Upper lobe of left lung (tissue), 6 donors: ENCODE data around the gene ENDOV. TPM values are rescaled to one million over a fixed set of nuclear protein-coding genes. Genes with fewer than 3 reads are reported as not detected.

Experiments
- ATAC-seq, 2 donors: fragments of 200-7000 bp; cut with Tn5 transposase; one replicate each; pipeline ENCODE4 v1.9.1; 2022; ENCODE audit warnings: mild to moderate bottlenecking in 2 of 2, moderate library complexity in 2 of 2; ENCODE audit not compliant: low FRiP score in 2 of 2
- DNase-seq, 2 donors: peaks; one replicate each; pipeline ENCODE4 v3.0.0-alpha.2; 2019 to 2020
- H3K27ac ChIP-seq, 4 donors: fragments of 200-600 bp; sonication (generic); one replicate each; pipeline ENCODE4 v1.5.1; 2016 to 2019
- H3K27me3 ChIP-seq, 4 donors: fragments of 200-600 bp; sonication (generic); one replicate each; pipeline ENCODE4 v1.5.1; 2017 to 2019
- H3K36me3 ChIP-seq, 4 donors: fragments of 200-600 bp; sonication (generic); one replicate each; pipeline ENCODE4 v1.5.1; 2016 to 2019
- H3K4me1 ChIP-seq, 4 donors: fragments of 200-600 bp; sonication (generic); one replicate each; pipeline ENCODE4 v1.5.1; 2018 to 2019
- H3K4me3 ChIP-seq, 4 donors: fragments of 200-600 bp; sonication (generic); one replicate each; pipeline ENCODE4 v1.5.1; 2017 to 2019; ENCODE audit warnings: mild to moderate bottlenecking in 2 of 4, moderate library complexity in 1 of 4
- H3K9me3 ChIP-seq, 4 donors: fragments of 200-600 bp; sonication (generic); one replicate each; pipeline ENCODE4 v1.5.1; 2018 to 2019
- EP300 ChIP-seq, 4 donors: sonication (generic); formaldehyde crosslinking; IDR thresholded peaks; one replicate each; pipeline ENCODE4 v1.5.1; 2017; ENCODE audit warnings: antibody characterized with exemption in 4 of 4, control low read depth in 2 of 4
- POLR2A ChIP-seq, 4 donors: fragments of 450-650 bp; IDR thresholded peaks; one replicate each; pipeline ENCODE4 v1.5.1; 2016 to 2017; ENCODE audit warnings: antibody characterized with exemption in 4 of 4, mild to moderate bottlenecking in 2 of 4
- POLR2AphosphoS5 ChIP-seq, 2 donors: sonication (generic); formaldehyde crosslinking; IDR thresholded peaks; one replicate each; pipeline ENCODE4 v1.5.1; 2017; ENCODE audit warnings: antibody characterized with exemption in 2 of 2
- WGBS, 2 donors: methylation state at CpG; one replicate each; pipeline ENCODE4 v1.1.5; 2017 to 2018; 5-methylcytosine and 5-hydroxymethylcytosine counted together
- total RNA-seq, 6 donors: library from RNA; depleted of rRNA in 4 of 6; stranded (reverse); fragments of >200 nt in 4 of 6; gene quantifications; one replicate each; pipeline versions ENCODE4 v1.1.0 to v1.2.1, GENCODE V29; 2016 to 2021
- TF ChIP-seq, protein P1 (sequence below), 6 experiments: fragments of 450-650 bp in 4 of 6; fragments of 200-600 bp in 2 of 6; sonication (generic) in 2 of 6; IDR thresholded peaks; one replicate each; pipeline ENCODE4 v1.5.1; 2016 to 2019; ENCODE audit warnings: antibody characterized with exemption in 6 of 6
- donor health status: DM: no; HTN: no; CAD: no; lungs with moderate emphysema.
- donor health status: DM: no; HTN: yes; CAD: no; lungs with severe emphysema.

The ENDOV gene
- total RNA-seq, 6 donors from 2014 or later = 16.7 to 93.2 (median 25.6) TPM

DNA sequence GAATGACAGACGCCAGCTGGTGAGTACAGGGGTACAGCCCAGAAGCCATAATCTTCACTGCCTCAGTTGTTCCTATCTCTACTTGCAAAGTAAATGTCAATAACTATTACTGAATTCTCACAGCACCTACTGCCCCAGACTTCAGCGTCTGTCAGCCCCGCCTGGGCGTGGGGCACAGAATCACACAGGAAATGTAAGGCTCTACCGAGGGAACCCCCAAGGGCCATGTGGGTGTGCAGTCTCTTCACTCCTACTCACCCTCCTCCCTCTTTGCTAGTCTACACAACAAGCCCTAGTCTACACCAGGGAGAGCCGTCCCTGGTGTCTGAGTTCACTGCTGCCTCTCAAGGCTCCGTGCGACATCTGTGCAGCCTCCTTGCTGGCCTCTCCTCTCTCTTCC, 57.0 kb downstream of the ENDOV start:
- Histone ChIP-seq H3K9me3 (no peaks in the 10 kb centered on the region), H3K36me3 (no peaks in the 10 kb centered on the region), H3K4me3 (no peak overlapping the region), H3K4me1 (peaks cover 23 to 29% (median 25%) of the 10 kb centered on the region in 4 donors), H3K27ac (no peak overlapping the region), H3K27me3 (peaks cover 2 to 43% (median 28%) of the 10 kb centered on the region in 4 donors)
- ATAC-seq (no peak), DNase-seq (no peak)
- 80 to 82% methylated on average over 8 of the region's 8 CpGs for WGBS, 2 donors
- TF ChIP-seq POLR2AphosphoS5 (IDR thresholded peaks at IDR 0.05) = no peak
- TF ChIP-seq EP300 (IDR thresholded peaks at IDR 0.05) = no peak
- TF ChIP-seq, protein P1, sequence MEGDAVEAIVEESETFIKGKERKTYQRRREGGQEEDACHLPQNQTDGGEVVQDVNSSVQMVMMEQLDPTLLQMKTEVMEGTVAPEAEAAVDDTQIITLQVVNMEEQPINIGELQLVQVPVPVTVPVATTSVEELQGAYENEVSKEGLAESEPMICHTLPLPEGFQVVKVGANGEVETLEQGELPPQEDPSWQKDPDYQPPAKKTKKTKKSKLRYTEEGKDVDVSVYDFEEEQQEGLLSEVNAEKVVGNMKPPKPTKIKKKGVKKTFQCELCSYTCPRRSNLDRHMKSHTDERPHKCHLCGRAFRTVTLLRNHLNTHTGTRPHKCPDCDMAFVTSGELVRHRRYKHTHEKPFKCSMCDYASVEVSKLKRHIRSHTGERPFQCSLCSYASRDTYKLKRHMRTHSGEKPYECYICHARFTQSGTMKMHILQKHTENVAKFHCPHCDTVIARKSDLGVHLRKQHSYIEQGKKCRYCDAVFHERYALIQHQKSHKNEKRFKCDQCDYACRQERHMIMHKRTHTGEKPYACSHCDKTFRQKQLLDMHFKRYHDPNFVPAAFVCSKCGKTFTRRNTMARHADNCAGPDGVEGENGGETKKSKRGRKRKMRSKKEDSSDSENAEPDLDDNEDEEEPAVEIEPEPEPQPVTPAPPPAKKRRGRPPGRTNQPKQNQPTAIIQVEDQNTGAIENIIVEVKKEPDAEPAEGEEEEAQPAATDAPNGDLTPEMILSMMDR (IDR thresholded peaks at IDR 0.05) = no peak
- no peak for TF ChIP-seq POLR2A (IDR thresholded peaks at IDR 0.05)

DNA sequence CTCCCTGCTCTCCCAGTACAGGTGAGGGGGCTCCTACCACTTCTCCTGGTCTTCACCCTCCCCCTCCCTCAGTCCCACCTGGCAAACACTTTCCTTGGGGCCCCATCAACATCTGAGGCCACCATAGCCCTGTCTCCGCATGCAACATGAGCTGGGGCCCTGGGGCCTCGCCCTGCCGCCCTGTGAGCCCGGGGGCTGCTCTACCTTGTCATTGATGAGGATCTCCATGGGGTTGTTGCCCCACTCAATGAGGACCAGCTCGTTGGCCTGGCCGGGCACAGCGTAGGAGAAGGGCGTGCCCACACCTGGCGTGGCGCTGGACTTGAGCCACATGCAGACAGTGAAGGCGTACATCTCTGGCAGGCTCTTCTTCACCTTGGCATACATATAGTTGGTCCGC, 58.0 kb downstream of the ENDOV start:
- peaks cover 2 to 53% (median 38%) of the 10 kb centered on the region in 4 donors for H3K27me3 ChIP-seq
- DNase-seq = peak in 1 of 2 donors; percentile 68
- TF ChIP-seq POLR2A (IDR thresholded peaks at IDR 0.05) = no peak
- TF ChIP-seq EP300 (IDR thresholded peaks at IDR 0.05) = no peak
- TF ChIP-seq, protein P1 (IDR thresholded peaks at IDR 0.05) = no peak
- TF ChIP-seq POLR2AphosphoS5 (IDR thresholded peaks at IDR 0.05) = no peak
- H3K36me3 ChIP-seq = no peaks in the 10 kb centered on the region
- H3K4me1 ChIP-seq = peaks cover 33 to 40% (median 35%) of the 10 kb centered on the region in 4 donors
- no peak overlapping the region for H3K4me3 ChIP-seq
- H3K9me3 ChIP-seq = no peaks in the 10 kb centered on the region
- WGBS, 2 donors = 87 to 88% methylated on average over 11 to 12 of the region's 12 CpGs
- ATAC-seq = no peak
- no peak overlapping the region for H3K27ac ChIP-seq

DNA sequence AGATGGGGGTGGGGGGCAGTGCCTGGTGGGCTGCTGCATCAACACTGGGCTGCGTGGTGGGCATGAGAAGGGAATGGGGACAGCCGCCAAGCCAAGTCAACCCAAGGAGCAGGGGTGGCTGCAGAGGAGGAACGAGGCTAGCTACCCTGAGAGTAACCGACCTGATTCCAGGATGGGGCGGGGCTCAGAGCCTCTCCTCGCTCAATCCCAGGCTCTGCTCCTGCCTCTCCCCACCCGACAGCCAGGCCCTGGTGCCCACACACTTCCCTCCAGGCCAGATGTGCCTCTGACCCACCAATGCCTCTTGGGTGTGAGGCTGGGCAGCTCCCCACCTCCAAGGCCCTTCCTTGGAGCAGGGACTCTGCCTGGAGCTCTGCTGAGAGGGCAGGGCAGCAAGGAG, 58.7 kb downstream of the ENDOV start:
- Histone ChIP-seq H3K27me3 (peaks cover 2 to 55% (median 42%) of the 10 kb centered on the region in 4 donors), H3K9me3 (no peaks in the 10 kb centered on the region), H3K36me3 (no peaks in the 10 kb centered on the region), H3K4me1 (peaks cover 40 to 47% (median 42%) of the 10 kb centered on the region in 4 donors), H3K27ac (no peak overlapping the region), H3K4me3 (no peak overlapping the region)
- no peak for ATAC-seq
- TF ChIP-seq, protein P1 (IDR thresholded peaks at IDR 0.05) = no peak
- TF ChIP-seq EP300 (IDR thresholded peaks at IDR 0.05) (no peak), POLR2AphosphoS5 (IDR thresholded peaks at IDR 0.05) (no peak), POLR2A (IDR thresholded peaks at IDR 0.05) (no peak)
- 58 to 60% methylated on average over 5 to 7 of the region's 7 CpGs for WGBS, 2 donors
- DNase-seq = peak in 1 of 2 donors; percentile 29

- Histone ChIP-seq H3K27me3 (peaks cover 2 to 62% (median 47%) of the 10 kb centered on the region in 4 donors), H3K36me3 (no peaks in the 10 kb centered on the region), H3K4me1 (peaks cover 40 to 50% (median 45%) of the 10 kb centered on the region in 4 donors), H3K4me3 (peak overlapping the region in 1 of 4 donors; percentile 42), H3K9me3 (no peaks in the 10 kb centered on the region), H3K27ac (no peak overlapping the region)
- ATAC-seq (no peak), DNase-seq (peak in 1 of 2 donors; percentile 29)
- no peak for TF ChIP-seq POLR2A (IDR thresholded peaks at IDR 0.05)
- no peak for TF ChIP-seq EP300 (IDR thresholded peaks at IDR 0.05)
- no peak for TF ChIP-seq POLR2AphosphoS5 (IDR thresholded peaks at IDR 0.05)
- TF ChIP-seq, protein P1 (IDR thresholded peaks at IDR 0.05) = no peak
- 20% methylated on average over 15 to 16 of the region's 16 CpGs for WGBS, 2 donors
Measured at GRCh38 chr17:80474231-80474960, 59.4 kb downstream of the ENDOV start.
